GM18499 (cell line): ENCODE measurements around the gene EPHA3.

ENCODE experiments used
- ATAC-seq: cut with Tn5 transposase; IDR thresholded peaks from one replicate; pipeline ENCODE4 v1.9.1; 2021; ENCODE audit warnings: moderate number of reproducible peaks; ENCODE audit not compliant: insufficient read depth, unreplicated experiment

The EPHA3 gene

DNA sequence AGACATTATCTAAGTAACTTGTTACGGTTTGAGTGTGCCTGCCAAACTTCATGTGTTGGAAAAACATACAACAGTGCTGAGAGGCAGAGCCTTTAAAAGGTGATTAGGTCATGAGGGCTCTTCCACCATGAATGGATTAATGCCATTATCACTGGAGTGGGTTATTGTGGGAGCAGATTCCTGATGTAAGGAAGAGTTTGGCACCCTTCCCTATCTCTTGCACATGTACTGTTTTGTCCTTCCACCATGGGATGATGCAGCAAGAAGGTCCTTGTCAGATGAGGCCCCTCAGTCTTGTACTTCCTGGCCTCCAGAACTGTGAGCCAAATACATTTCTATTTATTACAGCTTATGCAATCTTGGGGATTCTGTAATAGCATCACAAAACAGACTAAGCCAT, 413.9 kb downstream of the EPHA3 start:
- ATAC-seq: no peak

DNA sequence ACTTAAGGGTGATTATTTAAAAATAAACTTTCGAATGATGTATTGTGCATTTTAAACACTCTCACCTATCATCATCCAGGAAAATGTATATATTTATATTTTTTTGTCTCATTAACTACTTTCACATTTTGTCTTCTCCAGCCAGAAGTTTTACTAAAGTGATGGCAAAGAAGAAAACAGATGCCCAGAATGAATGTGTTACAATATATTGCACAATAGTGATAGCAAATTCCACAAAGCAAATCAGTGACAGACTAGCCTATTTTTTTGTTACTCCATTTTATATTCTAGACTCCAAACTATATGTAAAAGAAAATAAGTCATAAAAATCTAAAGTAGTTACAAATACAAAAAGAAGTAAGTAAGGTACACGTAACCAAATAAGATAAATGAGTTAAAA, 414.7 kb downstream of the EPHA3 start:
- ATAC-seq: no peak

GRCh38 chr3:89525609-89526008, 418.2 kb downstream of the EPHA3 start:
- ATAC-seq: no peak

GRCh38 chr3:89527736-89528305, 420.4 kb downstream of the EPHA3 start:
- ATAC-seq: no peak
